ENCODE data around the gene WNT10A.
A peak's percentile ranks its signal among the peaks of the same experiment; 100 is the strongest.

The WNT10A gene

GRCh38 chr2:218896501-218897393 is 16.1 kb downstream of the WNT10A start (continued):
- TF ChIP-seq, protein P1, sequence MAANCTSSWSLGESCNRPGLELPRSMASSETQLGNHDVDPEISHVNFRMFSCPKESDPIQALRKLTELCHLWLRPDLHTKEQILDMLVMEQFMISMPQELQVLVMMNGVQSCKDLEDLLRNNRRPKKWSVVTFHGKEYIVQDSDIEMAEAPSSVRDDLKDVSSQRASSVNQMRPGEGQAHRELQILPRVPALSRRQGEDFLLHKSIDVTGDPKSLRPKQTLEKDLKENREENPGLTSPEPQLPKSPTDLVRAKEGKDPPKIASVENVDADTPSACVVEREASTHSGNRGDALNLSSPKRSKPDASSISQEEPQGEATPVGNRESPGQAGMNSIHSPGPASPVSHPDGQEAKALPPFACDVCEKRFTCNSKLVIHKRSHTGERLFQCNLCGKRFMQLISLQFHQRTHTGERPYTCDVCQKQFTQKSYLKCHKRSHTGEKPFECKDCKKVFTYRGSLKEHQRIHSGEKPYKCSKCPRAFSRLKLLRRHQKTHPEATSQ (tag by site-specific recombination; IDR thresholded peaks at IDR 0.05), result no peak
- TF ChIP-seq ZNF707 (tag by site-specific recombination; IDR thresholded peaks at IDR 0.05), result no peak
- no peak for TF ChIP-seq ZNF114 (tag by site-specific recombination; IDR thresholded peaks at IDR 0.05)
- no peak for TF ChIP-seq ZSCAN23 (tag by site-specific recombination; IDR thresholded peaks at IDR 0.05)
- no peak for TF ChIP-seq ZNF843 (tag by site-specific recombination; IDR thresholded peaks at IDR 0.05)
- TF ChIP-seq ZNF311 (tag by site-specific recombination; IDR thresholded peaks at IDR 0.05; ENCODE audit: borderline replicate concordance), result no peak
- TF ChIP-seq YY1 (tag by site-specific recombination; IDR thresholded peaks at IDR 0.05), result no peak
- TF ChIP-seq ZFP37 (tag by site-specific recombination; IDR thresholded peaks at IDR 0.05), result no peak
- TF ChIP-seq ZNF76 (tag by site-specific recombination; IDR thresholded peaks at IDR 0.05; ENCODE audit: borderline replicate concordance, low read depth), result peak; percentile 54; the same call in 1 of the 2 replicates
- no peak for TF ChIP-seq ZNF549 (tag by site-specific recombination; IDR thresholded peaks at IDR 0.05)
- TF ChIP-seq ZBTB17 (tag by site-specific recombination; IDR thresholded peaks at IDR 0.05), result 0 out of 2 replicates have a peak, but pooled peaks have one; percentile 36
- TF ChIP-seq ZNF132 (tag by site-specific recombination; IDR thresholded peaks at IDR 0.05; ENCODE audit: borderline replicate concordance), result no peak
- no peak for TF ChIP-seq ZNF639 (tag by site-specific recombination; IDR thresholded peaks at IDR 0.05)
- TF ChIP-seq EGR2 (tag by site-specific recombination; IDR thresholded peaks at IDR 0.05; ENCODE audit: low read depth), result peak; percentile 50; the same call in 1 of the 2 replicates
- TF ChIP-seq, protein P2, sequence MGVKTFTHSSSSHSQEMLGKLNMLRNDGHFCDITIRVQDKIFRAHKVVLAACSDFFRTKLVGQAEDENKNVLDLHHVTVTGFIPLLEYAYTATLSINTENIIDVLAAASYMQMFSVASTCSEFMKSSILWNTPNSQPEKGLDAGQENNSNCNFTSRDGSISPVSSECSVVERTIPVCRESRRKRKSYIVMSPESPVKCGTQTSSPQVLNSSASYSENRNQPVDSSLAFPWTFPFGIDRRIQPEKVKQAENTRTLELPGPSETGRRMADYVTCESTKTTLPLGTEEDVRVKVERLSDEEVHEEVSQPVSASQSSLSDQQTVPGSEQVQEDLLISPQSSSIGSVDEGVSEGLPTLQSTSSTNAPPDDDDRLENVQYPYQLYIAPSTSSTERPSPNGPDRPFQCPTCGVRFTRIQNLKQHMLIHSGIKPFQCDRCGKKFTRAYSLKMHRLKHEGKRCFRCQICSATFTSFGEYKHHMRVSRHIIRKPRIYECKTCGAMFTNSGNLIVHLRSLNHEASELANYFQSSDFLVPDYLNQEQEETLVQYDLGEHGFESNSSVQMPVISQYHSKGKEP (tag by site-specific recombination; IDR thresholded peaks at IDR 0.05), result no peak
- TF ChIP-seq ZEB2 (tag by site-specific recombination; IDR thresholded peaks at IDR 0.05), result no peak
- TF ChIP-seq ZFP69B (tag by site-specific recombination; IDR thresholded peaks at IDR 0.05), result 0 out of 2 replicates have a peak, but pooled peaks have one; percentile 14
- no peak for TF ChIP-seq BCL6B (tag by site-specific recombination; IDR thresholded peaks at IDR 0.05)
- TF ChIP-seq ZNF600 (tag by site-specific recombination; IDR thresholded peaks at IDR 0.05), result no peak
- TF ChIP-seq ZNF521 (tag by site-specific recombination; IDR thresholded peaks at IDR 0.05), result no peak
- peak; percentile 67 for TF ChIP-seq ZBTB48 (tag by site-specific recombination; IDR thresholded peaks at IDR 0.05)
- TF ChIP-seq ZNF645 (tag by site-specific recombination; IDR thresholded peaks at IDR 0.05), result no peak
- peak; percentile 75 for TF ChIP-seq ZFHX2 (tag by site-specific recombination; conservative IDR thresholded peaks at IDR 0.05)
- no peak for TF ChIP-seq ZNF785 (tag by site-specific recombination; IDR thresholded peaks at IDR 0.05)
- TF ChIP-seq ZNF16 (tag by site-specific recombination; IDR thresholded peaks at IDR 0.05; ENCODE audit: low read depth), result no peak
- TF ChIP-seq ZXDB (tag by site-specific recombination; IDR thresholded peaks at IDR 0.05), result 0 out of 2 replicates have a peak, but pooled peaks have one; percentile 32
- no peak for TF ChIP-seq ZNF214 (tag by site-specific recombination; IDR thresholded peaks at IDR 0.05; ENCODE audit: borderline replicate concordance)
- no peak for TF ChIP-seq HOXC10 (CRISPR knock-in tag; IDR thresholded peaks at IDR 0.05)
- TF ChIP-seq ZNF544 (tag by site-specific recombination; IDR thresholded peaks at IDR 0.05), result no peak
- no peak for TF ChIP-seq ZNF121 (tag by site-specific recombination; IDR thresholded peaks at IDR 0.05)
- no peak for TF ChIP-seq ZNF404 (tag by site-specific recombination; IDR thresholded peaks at IDR 0.05)
- no peak for TF ChIP-seq ZNF548 (tag by site-specific recombination; IDR thresholded peaks at IDR 0.05)
- TF ChIP-seq ZIC2 (tag by site-specific recombination; IDR thresholded peaks at IDR 0.05), result peak; percentile 80
- TF ChIP-seq ZNF558 (tag by site-specific recombination; IDR thresholded peaks at IDR 0.05), result no peak
